NCI-H524 treated with DMSO at 0.1 percent for 48 hours (cell line): ENCODE measurements around the gene CLIC5.
A peak's percentile ranks its signal among the peaks of the same experiment; 100 is the strongest.

Source experiments
- DNase-seq: peaks from one replicate; lab custom pipeline; 2025; lab: John Stamatoyannopoulos, UW

The CLIC5 gene

GRCh38 chr6:46015119-46015968 is at the start of gene CLIC5:
TSS of gene CLIC5 (minus strand) at chr6:46015860. CDS start at chr6:46015542, 318 bp downstream.
- no peak for DNase-seq

- no peak for DNase-seq
These were observed 47.3 kb upstream of the CLIC5 start for GRCh38 chr6:46062991-46063390.

GRCh38 chr6:46062312-46062711 is 46.7 kb upstream of the CLIC5 start:
- DNase-seq: no peak

- DNase-seq: no peak
These were observed 45.8 kb upstream of the CLIC5 start for GRCh38 chr6:46061497-46061896.

GRCh38 chr6:46059608-46060007 is 43.9 kb upstream of the CLIC5 start:
- DNase-seq: no peak

- peak; percentile 65 for DNase-seq
These were observed 43.3 kb upstream of the CLIC5 start for GRCh38 chr6:46058951-46059350.

GRCh38 chr6:46057792-46058191 is 42.1 kb upstream of the CLIC5 start:
- no peak for DNase-seq

GRCh38 chr6:46056906-46057529 is 41.4 kb upstream of the CLIC5 start:
- DNase-seq: no peak

- no peak for DNase-seq
These were observed 38.9 kb upstream of the CLIC5 start for GRCh38 chr6:46054516-46054915.

- no peak for DNase-seq
These were observed 37.6 kb upstream of the CLIC5 start for GRCh38 chr6:46053039-46053933.

GRCh38 chr6:46052479-46052878 is 36.8 kb upstream of the CLIC5 start:
- DNase-seq: no peak

GRCh38 chr6:46051962-46052361 is 36.3 kb upstream of the CLIC5 start:
- no peak for DNase-seq

GRCh38 chr6:46050845-46051405 is 35.3 kb upstream of the CLIC5 start:
- no peak for DNase-seq

- DNase-seq: no peak
These were observed 33.1 kb upstream of the CLIC5 start for GRCh38 chr6:46048646-46049297.

- DNase-seq: no peak
These were observed 31.0 kb upstream of the CLIC5 start for GRCh38 chr6:46046558-46047174.

GRCh38 chr6:46044881-46045617 is 29.4 kb upstream of the CLIC5 start:
- no peak for DNase-seq

- peak; percentile 47 for DNase-seq
These were observed 26.8 kb upstream of the CLIC5 start for GRCh38 chr6:46042355-46042999.

GRCh38 chr6:46040288-46040687 is 24.6 kb upstream of the CLIC5 start:
- no peak for DNase-seq

- no peak for DNase-seq
These were observed 24.0 kb upstream of the CLIC5 start for GRCh38 chr6:46039646-46040045.

GRCh38 chr6:46036911-46037310 is 21.3 kb upstream of the CLIC5 start:
- no peak for DNase-seq
